Measurements from ENCODE around the gene EMILIN1. TPM values are rescaled to one million over a fixed set of nuclear protein-coding genes. Genes with fewer than 3 reads are reported as not detected.
"Not testable (repeated sequence)": the region's sequence is repeated elsewhere in the genome, so short reads cannot be mapped to it uniquely, and the experiment has no call there.

The EMILIN1 gene
- total RNA-seq, 1 donor from 2014 or later, result 4.3 TPM

DNA sequence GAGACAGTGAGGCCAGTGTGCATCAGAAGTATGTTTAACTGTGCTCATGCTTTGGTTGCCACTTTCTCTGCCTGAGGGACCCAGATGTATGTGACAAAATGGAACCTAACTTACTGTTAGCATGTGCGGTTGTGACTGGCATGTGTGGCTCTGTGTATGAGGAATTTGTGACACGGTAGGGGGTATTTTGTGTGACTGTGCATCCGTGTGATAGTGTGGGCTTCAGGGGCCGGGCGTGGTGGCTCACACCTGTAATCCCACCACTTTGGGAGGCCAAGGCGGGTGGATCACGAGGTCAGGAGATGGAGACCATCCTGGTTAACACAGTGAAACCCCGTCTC is 40.9 kb downstream of the EMILIN1 start:
- not testable (repeated sequence) for DNase-seq (ENCODE audit: low read depth)

DNA sequence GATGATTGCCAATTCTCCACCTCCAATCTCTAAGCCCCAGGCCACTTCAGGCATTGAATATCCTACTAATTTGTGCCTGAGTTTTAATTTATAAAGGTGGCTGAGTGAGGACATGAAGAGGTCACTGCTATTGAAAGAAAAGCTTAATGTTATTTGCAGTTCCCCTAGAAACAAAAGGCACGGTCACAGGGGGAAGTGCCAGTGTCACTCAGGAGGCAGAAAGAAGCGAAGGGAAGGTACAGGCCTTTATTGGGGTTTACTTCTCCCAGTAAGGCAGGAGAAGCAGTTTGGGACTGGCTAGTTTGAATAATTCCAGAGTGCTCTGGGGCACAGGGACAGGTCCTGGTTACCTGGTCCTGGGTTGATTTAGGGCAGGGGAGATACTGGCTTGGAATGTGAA is 43.5 kb downstream of the EMILIN1 start:
- no peak for DNase-seq (ENCODE audit: low read depth)

- no peak for DNase-seq (ENCODE audit: low read depth)
Measured at GRCh38 chr2:27122791-27123190, 44.4 kb downstream of the EMILIN1 start.

DNA sequence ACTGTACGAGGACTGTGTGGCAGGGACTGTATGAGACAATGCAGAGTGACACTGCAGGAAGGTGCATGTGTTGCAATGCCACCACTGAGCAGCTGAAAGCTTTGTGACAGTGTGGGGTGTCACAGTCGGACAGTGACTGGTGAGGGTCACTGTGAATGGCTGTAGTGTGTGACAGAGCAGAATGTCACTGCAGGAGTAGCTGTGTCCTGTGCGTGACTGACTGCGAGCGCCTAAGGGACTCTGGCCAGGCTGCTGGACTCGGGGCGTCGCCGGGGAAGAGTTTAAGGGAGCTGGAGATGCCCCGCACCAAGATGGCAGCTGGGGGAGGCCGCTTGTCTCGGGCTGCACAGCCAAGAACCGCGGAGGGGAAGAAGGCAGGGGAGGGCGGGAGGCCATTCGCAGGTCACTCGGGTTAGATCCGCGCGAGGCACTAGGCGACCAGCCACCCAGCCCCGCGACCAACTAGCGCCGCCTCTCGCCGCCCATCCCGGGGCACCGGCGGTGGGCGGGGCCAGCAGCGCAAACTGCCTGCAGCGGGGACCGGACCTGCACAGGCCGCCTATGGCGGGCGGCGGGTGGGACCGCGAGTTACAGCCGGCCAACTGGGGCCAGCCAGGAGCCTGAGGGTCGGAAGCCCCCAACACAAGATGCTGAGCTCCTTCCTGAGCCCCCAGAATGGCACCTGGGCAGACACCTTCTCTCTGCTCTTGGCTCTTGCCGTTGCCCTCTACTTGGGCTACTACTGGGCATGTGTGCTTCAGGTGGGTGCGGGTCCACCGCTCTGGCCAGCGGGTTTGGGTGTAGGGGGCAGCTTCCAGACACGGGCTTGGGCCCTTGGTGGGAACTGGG is 45.1 kb downstream of the EMILIN1 start, which contains the start of gene ABHD1:
ABHD1 (plus strand) TSS at position 514 of the 849 bp plus-strand sequence; CDS start at position 648, 134 bp downstream.
- peak; percentile 21 for DNase-seq (ENCODE audit: low read depth)

- DNase-seq (ENCODE audit: low read depth), result no peak
Measured at GRCh38 chr2:27125104-27125503, 46.7 kb downstream of the EMILIN1 start.

GRCh38 chr2:27126252-27126710 is 47.9 kb downstream of the EMILIN1 start:
- no peak for DNase-seq (ENCODE audit: low read depth)

- no peak for DNase-seq (ENCODE audit: low read depth)
Measured at GRCh38 chr2:27127883-27128667, 49.7 kb downstream of the EMILIN1 start.

- DNase-seq (ENCODE audit: low read depth), result no peak
Measured at GRCh38 chr2:27128668-27129571, 50.5 kb downstream of the EMILIN1 start.

DNA sequence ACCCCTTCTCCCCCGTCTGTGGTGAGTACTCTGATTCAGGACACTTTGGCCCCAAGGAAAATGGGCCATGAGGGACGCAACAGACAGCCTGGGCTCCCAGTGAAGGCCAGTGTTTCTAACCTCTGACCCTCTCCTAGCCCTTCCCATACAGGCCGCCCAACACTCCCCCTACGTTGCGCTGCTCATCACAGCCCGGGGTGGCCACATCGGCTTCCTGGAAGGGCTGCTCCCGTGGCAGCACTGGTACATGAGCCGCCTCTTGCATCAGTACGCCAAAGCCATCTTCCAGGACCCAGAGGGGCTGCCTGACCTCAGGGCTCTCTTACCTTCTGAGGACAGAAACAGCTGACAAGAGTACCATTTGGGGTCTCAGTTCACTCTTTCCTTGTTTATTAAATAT is 52.0 kb downstream of the EMILIN1 start:
- DNase-seq (ENCODE audit: low read depth), result no peak

DNA sequence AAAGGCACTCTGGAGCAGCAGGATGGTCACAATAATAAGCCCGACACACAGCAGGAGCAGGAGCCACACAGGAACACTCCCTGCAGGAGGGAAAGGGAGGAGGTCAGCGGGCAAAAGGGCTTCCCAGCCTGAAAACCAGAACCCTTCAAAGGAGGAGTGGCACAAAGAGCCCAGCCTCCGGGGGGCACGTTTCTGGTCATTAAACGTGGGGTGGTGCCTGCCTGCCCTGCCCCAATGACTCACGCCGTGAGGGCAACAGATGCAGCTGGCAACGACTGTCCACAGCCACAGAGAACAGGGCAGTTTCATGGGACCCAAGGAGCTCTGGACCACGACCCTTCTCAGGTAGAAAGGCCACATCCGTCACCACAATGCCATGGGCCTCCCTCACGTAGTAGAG is 53.0 kb downstream of the EMILIN1 start:
- DNase-seq (ENCODE audit: low read depth), result peak; percentile 31

DNA sequence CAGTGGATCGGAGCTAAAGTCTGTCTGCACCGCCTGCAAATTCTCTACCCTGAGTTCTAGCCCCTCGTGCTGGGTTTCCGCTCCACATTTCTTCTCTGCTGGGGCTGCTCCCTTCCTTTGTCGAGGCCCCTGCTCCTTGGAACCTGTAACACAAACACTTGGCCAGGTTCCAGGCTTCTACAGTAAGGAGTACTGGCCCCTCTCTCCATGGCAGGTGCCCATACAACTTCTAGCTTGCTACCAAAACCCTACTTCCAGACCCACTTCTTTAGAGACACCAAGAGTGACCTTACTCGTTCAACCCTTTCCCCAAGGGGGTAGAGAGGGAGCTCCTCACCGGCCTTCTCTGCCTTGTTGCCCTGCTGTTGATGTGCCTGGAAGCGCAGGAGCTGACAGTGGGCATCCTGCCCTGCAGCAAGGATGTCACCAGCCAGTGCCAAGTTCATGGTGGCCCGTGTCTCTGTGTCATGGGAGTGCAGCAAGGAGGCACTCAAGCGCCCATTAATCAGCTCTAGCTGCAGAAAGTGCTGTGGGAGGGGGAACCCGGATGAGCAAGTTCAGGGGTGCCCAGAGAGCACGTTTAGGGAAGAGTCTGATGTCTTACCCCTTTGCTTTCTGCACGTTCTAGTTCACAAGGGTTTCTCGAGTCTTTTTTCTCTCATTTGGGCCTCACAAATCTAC is 54.9 kb downstream of the EMILIN1 start:
- peak; percentile 7 for DNase-seq (ENCODE audit: low read depth)

GRCh38 chr2:27133905-27134780 is 55.7 kb downstream of the EMILIN1 start, which contains the start of gene PREB:
PREB (minus strand) TSS chr2:27134636; CDS start chr2:27134421, 215 bp downstream.
- peak; percentile 96 for DNase-seq (ENCODE audit: low read depth)

DNA sequence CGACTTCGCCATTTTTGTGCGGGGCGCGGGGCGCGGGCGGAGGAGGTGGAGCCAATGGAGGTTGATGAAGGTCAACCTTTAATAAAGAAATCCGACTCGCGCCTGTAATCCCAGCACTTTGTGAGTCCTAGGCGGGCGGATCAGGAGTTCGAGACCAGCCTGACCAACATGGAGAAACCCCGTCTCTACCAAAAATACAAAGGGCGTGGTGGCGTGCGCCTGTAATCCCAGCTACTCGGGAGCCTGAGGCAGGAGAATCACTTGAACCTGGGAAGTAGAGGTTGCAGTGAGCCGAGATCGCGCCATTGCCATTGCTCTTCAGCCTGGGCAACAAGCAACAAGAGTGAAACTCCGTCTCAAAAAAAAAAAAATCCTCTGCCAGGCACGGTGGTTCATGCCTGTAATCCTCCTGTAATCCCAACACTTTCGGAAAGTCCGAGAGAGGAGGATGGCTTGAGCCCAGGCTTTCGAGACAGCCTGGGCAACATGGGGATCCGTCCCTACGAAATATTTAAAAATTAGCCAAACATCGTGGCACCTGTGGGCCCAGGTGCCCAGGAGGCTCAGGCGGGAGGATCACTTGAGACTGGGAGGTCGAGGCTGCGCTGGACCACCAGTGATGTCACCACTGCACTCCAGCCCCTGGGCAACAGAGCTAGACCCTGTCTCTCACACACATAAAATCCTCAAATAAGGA is 56.5 kb downstream of the EMILIN1 start:
- DNase-seq (ENCODE audit: low read depth), result no peak

GRCh38 chr2:27135478-27135955 is 57.1 kb downstream of the EMILIN1 start:
- DNase-seq (ENCODE audit: low read depth), result no peak

Measured in myocyte (in vitro differentiated cells).